Measurements from ENCODE around the gene XRCC3. TPM values are rescaled to one million over a fixed set of nuclear protein-coding genes. Genes with fewer than 3 reads are reported as not detected.

The XRCC3 gene
- total and polyA plus RNA-seq, 2 experiments from 2014 or later: 20.4 to 72.9 TPM

- H3F3A ChIP-seq (replicated peaks; ENCODE audit: low read depth): no peaks in the 10 kb centered on the region
- Mint-ChIP-seq H3K9me3 (no peaks in the 10 kb centered on the region), H3K4me1 (peaks cover 5% of the 10 kb centered on the region; the same call in 2 of the 3 replicates), H3K27me3 (ENCODE audit: insufficient read depth, low read depth, poor library complexity) (peaks cover 5% of the 10 kb centered on the region), H3K4me3 (no peak overlapping the region), H3K27ac (no peak overlapping the region), H3K36me3 (ENCODE audit: low read depth) (peaks cover 23% of the 10 kb centered on the region)
- no peak overlapping the region for H2AFZ ChIP-seq
- no peaks in the 10 kb centered on the region for H3K4me1 ChIP-seq (ENCODE audit: insufficient read depth)
- no peak for DNase-seq (ENCODE audit: low spot score)
- peaks cover 7% of the 10 kb centered on the region; the same call in 1 of the 2 replicates for H4K20me1 ChIP-seq (replicated peaks; ENCODE audit: insufficient read depth)
- H3K36me3 ChIP-seq (ENCODE audit: insufficient read depth): no peaks in the 10 kb centered on the region
- no peak overlapping the region for H3K4me2 ChIP-seq
- no peaks in the 10 kb centered on the region for H3K27me3 ChIP-seq (ENCODE audit: insufficient read depth)
- H3K79me2 ChIP-seq (replicated peaks; ENCODE audit: insufficient read depth): peaks cover 4% of the 10 kb centered on the region; the same call in 1 of the 2 replicates
- no peak overlapping the region for H3K4me3 ChIP-seq
- H3K9me2 ChIP-seq (ENCODE audit: insufficient read depth): no peaks in the 10 kb centered on the region
- ATAC-seq: no peak
- no peak for TF ChIP-seq ZNF331 (CRISPR knock-in tag; IDR thresholded peaks at IDR 0.05; ENCODE audit: low read depth)
- no peak for TF ChIP-seq NANOG (IDR thresholded peaks at IDR 0.05; ENCODE audit: borderline replicate concordance)
- TF ChIP-seq ETS1 (IDR thresholded peaks at IDR 0.05): no peak
- TF ChIP-seq CTCF (conservative IDR thresholded peaks at IDR 0.05; ENCODE audit: low read depth in 2 of 2): no peak
- TF ChIP-seq CREB1 (CRISPR knock-in tag; IDR thresholded peaks at IDR 0.05; ENCODE audit: low read depth): no peak
- TF ChIP-seq POLR2AphosphoS5 (IDR thresholded peaks at IDR 0.05; ENCODE audit: low read depth): no peak
- TF ChIP-seq ZNF462 (CRISPR knock-in tag; IDR thresholded peaks at IDR 0.05): no peak
- TF ChIP-seq JUNB (IDR thresholded peaks at IDR 0.05; ENCODE audit: unreplicated experiment): no peak
- no peak for TF ChIP-seq STAT1 (IDR thresholded peaks at IDR 0.05; ENCODE audit: unreplicated experiment)
- TF ChIP-seq EZH2phosphoT487 (IDR thresholded peaks at IDR 0.05; ENCODE audit: unreplicated experiment): no peak
- H3K27ac ChIP-seq (ENCODE audit: low read depth): no peak overlapping the region
These were observed 16.9 kb upstream of the XRCC3 start for GRCh38 chr14:103731916-103732867.

All from GM23338 (cell line).